Transverse colon (tissue), 4 donors: Measurements from ENCODE around the gene FSTL3.

ENCODE experiments used
- EP300 ChIP-seq: sonication (generic); formaldehyde crosslinking; IDR thresholded peaks from one replicate; pipeline ENCODE4 v1.6.1; 2017; ENCODE audit warnings: antibody characterized with exemption, low read depth
- POLR2A ChIP-seq: fragments of 450-650 bp; IDR thresholded peaks from one replicate; pipeline ENCODE4 v1.6.1; 2016; ENCODE audit warnings: antibody characterized with exemption, mild to moderate bottlenecking, moderate library complexity
- POLR2AphosphoS5 ChIP-seq, 3 donors: sonication (generic); formaldehyde crosslinking; IDR thresholded peaks; one replicate each; pipeline ENCODE4 v1.6.1; 2016; ENCODE audit warnings: antibody characterized with exemption in 3 of 3
- TF ChIP-seq, protein P1 (sequence below), 5 experiments: fragments of 200-600 bp in 3 of 5; fragments of 450-650 bp in 2 of 5; sonication (generic) in 3 of 5; IDR thresholded peaks; 1 replicate in 2 of 5; 2 replicates in 3 of 5; pipeline ENCODE4 v1.5.1; 2016 to 2017; ENCODE audit warnings: antibody characterized with exemption in 5 of 5, inconsistent platforms in 3 of 5, mild to moderate bottlenecking in 2 of 5, moderate library complexity in 1 of 5

DNA sequence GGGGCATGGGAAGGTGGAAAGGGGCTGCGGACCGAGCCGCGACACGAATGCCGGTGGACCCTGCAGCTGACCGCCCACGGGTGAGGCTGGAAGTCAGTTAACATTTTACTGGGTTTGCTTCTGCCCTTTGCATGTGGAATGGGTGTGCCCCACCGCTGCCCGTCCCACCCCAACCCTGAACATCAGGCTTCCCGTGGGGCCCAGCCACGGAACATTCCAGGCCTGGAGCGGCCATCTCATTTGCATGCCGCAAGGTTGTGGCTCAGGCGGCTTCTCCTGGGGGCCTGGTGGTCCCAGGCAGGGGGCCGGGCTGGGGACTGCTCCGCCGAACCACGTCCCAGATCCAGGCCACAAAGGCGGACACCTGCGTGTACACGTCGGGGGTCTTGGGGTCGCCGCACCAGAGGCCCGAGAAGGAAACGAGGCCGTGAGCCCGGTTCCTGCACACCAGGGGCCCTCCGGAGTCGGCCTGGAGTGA, 9.3 kb downstream of the FSTL3 start:
- TF ChIP-seq, protein P1, sequence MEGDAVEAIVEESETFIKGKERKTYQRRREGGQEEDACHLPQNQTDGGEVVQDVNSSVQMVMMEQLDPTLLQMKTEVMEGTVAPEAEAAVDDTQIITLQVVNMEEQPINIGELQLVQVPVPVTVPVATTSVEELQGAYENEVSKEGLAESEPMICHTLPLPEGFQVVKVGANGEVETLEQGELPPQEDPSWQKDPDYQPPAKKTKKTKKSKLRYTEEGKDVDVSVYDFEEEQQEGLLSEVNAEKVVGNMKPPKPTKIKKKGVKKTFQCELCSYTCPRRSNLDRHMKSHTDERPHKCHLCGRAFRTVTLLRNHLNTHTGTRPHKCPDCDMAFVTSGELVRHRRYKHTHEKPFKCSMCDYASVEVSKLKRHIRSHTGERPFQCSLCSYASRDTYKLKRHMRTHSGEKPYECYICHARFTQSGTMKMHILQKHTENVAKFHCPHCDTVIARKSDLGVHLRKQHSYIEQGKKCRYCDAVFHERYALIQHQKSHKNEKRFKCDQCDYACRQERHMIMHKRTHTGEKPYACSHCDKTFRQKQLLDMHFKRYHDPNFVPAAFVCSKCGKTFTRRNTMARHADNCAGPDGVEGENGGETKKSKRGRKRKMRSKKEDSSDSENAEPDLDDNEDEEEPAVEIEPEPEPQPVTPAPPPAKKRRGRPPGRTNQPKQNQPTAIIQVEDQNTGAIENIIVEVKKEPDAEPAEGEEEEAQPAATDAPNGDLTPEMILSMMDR (IDR thresholded peaks at IDR 0.05): no peak
- TF ChIP-seq POLR2AphosphoS5 (IDR thresholded peaks at IDR 0.05): no peak
- TF ChIP-seq EP300: no peak
- TF ChIP-seq POLR2A: no peak
